Frontal cortex (tissue), 4 donors: ENCODE data around the gene CCDC190. TPM values are rescaled to one million over a fixed set of nuclear protein-coding genes. Genes with fewer than 3 reads are reported as not detected.
"Not testable (repeated sequence)": the region's sequence is repeated elsewhere in the genome, so short reads cannot be mapped to it uniquely, and the experiment has no call there.

Source experiments
- DNase-seq, 2 donors: peaks; one replicate each; pipeline ENCODE4 v3.0.0; 2012; ENCODE audit warnings: low spot score in 2 of 2
- FAIRE-seq: peaks from 2 replicates; lab custom pipeline; 2012; peaks lifted over from hg19 to GRCh38; lab: Jason Lieb, UNC
- total RNA-seq: library from RNA; depleted of rRNA; stranded (reverse); fragments of >200 nt; gene quantifications from one replicate; pipeline ENCODE4 v1.2.3, GENCODE V29; 2014
- donor health status: control.
- donor health status: control.
- donor health status: control.

CCDC190 gene
- total RNA-seq, 1 donor from 2014 or later: not detected

- not testable (repeated sequence) for FAIRE-seq, DNase-seq
Observed at GRCh38 chr1:162880617-162881016, 19.6 kb upstream of the CCDC190 start.

GRCh38 chr1:162878000-162878596 is 17.1 kb upstream of the CCDC190 start:
- no peak for DNase-seq
- FAIRE-seq: no peak

- FAIRE-seq: no peak
- DNase-seq: no peak
Observed at GRCh38 chr1:162877412-162877811, 16.4 kb upstream of the CCDC190 start.

GRCh38 chr1:162876751-162877150 is 15.8 kb upstream of the CCDC190 start:
- FAIRE-seq (no peak), DNase-seq (no peak)

- FAIRE-seq (no peak), DNase-seq (no peak)
Observed at GRCh38 chr1:162873671-162874666, 13.0 kb upstream of the CCDC190 start.

- no peak for DNase-seq
- FAIRE-seq: no peak
Observed at GRCh38 chr1:162872981-162873380, 12.0 kb upstream of the CCDC190 start.

- FAIRE-seq, DNase-seq: not testable (repeated sequence)
Observed at GRCh38 chr1:162871417-162871816, 10.4 kb upstream of the CCDC190 start.

GRCh38 chr1:162868972-162869371 is 8.0 kb upstream of the CCDC190 start:
- DNase-seq (no peak), FAIRE-seq (no peak)

GRCh38 chr1:162861625-162862024 is 650 bp upstream of the CCDC190 start:
- DNase-seq: no peak
- FAIRE-seq: no peak

GRCh38 chr1:162859191-162859590 is 1.8 kb downstream of the CCDC190 start:
- DNase-seq: no peak
- FAIRE-seq: no peak

- FAIRE-seq (no peak), DNase-seq (no peak)
Observed at GRCh38 chr1:162857850-162858249, 3.1 kb downstream of the CCDC190 start.

GRCh38 chr1:162856260-162856659 is 4.7 kb downstream of the CCDC190 start:
- DNase-seq (no peak), FAIRE-seq (no peak)

GRCh38 chr1:162855461-162856150 is 5.4 kb downstream of the CCDC190 start:
- no peak for FAIRE-seq
- DNase-seq: no peak

GRCh38 chr1:162854245-162854882 is 6.6 kb downstream of the CCDC190 start:
- FAIRE-seq (peak; percentile 70), DNase-seq (peak; percentile 18 to 49)

- FAIRE-seq: no peak
- DNase-seq: no peak
Observed at GRCh38 chr1:162851341-162851740, 9.6 kb downstream of the CCDC190 start.

- DNase-seq (no peak), FAIRE-seq (no peak)
Observed at GRCh38 chr1:162849711-162850110, 11.3 kb downstream of the CCDC190 start.

- peak; percentile 16 to 58 for DNase-seq
- peak; percentile 78 for FAIRE-seq
Observed at GRCh38 chr1:162847839-162848453, 13.0 kb downstream of the CCDC190 start.

GRCh38 chr1:162846256-162847212 is 14.4 kb downstream of the CCDC190 start:
- no peak for DNase-seq
- FAIRE-seq: no peak
